Neural progenitor cell (in vitro differentiated cells): Measurements from ENCODE around the gene SGTB.

ENCODE experiments used
- CTCF ChIP-seq: fragments of 200-600 bp; sonication (generic); IDR thresholded peaks from 2 replicates; pipeline ENCODE4 v1.5.1; 2017; ENCODE audit warnings: antibody characterized with exemption, mild to moderate bottlenecking
- EZH2 ChIP-seq: fragments of 200-600 bp; sonication (generic); IDR thresholded peaks from 2 replicates; pipeline ENCODE4 v1.6.1; 2017; ENCODE audit warnings: antibody characterized with exemption, mild to moderate bottlenecking, moderate library complexity
- EZH2phosphoT487 ChIP-seq: fragments of 200-600 bp; sonication (generic); IDR thresholded peaks from 2 replicates; pipeline ENCODE4 v1.6.1; 2017; ENCODE audit warnings: antibody characterized with exemption

GRCh38 chr5:65654713-65655112 lies 67.2 kb downstream of the SGTB start:
- TF ChIP-seq CTCF: no peak
- TF ChIP-seq EZH2: no peak
- TF ChIP-seq EZH2phosphoT487: no peak
